ENCODE results near the gene RPL13A.

RPL13A gene

DNA sequence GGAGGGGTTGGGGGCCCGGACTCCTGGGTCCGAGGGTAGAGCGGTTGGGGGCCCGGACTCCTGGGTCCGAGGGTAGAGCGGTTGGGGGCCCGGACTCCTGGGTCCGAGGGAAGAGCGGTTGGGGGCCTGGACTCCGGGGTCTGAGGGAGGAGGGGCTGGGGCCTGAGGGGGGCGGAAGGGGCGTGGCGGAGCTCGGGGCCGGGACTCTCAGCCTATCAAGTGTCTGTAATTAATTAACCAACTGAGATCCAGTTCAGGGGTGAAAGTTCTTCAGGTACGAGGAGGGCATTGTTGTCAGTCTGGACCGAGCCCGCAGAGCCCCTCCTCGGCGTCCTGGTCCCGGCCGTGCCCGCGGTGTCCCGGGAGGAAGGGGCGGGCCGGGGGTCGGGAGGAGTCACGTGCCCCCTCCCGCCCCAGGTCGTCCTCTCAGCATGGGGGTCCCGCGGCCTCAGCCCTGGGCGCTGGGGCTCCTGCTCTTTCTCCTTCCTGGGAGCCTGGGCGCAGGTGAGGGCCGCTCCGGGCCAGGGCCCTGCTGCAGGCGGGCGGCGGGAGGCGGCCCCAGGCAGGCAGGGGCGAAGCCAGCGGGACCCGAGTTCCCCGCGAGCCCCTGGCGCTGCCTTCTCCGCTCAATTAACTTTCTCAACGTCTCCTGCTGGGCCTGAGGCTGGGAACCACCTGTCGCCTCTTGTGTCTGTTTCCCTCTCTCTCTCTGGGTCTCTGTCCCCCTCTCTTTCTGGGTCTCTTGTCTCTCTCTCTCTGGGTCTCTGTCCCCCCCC is 25.8 kb downstream of the RPL13A start:
- no peak for DNase-seq

- DNase-seq: no peak
These were observed 26.3 kb downstream of the RPL13A start for GRCh38 chr19:49513746-49514118.

DNA sequence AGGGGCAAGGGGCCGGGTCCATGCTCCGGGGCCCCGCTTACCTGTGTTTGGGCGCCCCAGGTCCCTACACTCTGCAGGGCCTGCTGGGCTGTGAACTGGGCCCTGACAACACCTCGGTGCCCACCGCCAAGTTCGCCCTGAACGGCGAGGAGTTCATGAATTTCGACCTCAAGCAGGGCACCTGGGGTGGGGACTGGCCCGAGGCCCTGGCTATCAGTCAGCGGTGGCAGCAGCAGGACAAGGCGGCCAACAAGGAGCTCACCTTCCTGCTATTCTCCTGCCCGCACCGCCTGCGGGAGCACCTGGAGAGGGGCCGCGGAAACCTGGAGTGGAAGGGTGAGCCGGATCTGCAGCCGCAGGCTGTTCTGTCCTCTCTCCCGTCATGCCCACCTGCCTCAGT is 26.7 kb downstream of the RPL13A start:
- DNase-seq: no peak

DNA sequence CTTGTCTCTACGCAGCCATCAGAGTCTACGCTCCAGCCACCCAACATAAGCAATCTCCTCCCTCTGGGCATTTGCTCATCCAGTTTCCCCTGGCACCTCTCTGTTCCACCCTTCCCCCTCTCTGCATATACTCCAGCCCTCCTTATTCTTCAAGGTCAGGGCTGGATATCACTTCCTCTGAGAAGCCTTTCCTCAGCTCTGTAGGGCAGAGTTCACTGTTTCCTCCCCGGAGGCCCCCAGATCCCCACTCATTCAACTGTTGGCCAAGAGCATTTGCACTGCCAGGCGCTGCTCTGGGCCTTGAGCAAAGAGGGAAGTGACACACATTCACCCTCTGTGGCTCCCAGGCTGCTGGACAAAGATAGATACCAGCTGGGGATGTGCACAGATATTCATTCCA is 28.4 kb downstream of the RPL13A start:
- DNase-seq: no peak

DNA sequence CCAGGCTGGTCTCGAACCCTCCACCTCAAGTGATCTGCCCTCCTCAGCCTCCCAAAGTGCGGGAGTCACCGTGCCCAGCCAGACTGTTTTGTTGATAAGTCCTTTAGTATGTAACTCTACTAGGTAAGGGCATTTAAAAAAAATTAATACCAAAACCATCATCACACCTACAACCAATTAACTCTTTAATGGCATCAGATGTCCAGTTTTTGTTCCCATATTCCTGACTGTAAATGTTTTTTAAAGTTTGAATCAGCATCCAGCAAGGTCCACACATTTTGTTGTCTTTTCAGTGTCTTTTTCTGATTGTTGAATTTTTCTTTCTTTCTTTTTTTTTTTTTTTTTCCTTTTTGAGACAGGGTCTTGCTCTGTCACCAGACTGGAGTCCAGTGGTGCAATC is 30.6 kb downstream of the RPL13A start:
- DNase-seq: no peak

GRCh38 chr19:49520705-49521319 is 33.4 kb downstream of the RPL13A start:
- no peak for DNase-seq

DNA sequence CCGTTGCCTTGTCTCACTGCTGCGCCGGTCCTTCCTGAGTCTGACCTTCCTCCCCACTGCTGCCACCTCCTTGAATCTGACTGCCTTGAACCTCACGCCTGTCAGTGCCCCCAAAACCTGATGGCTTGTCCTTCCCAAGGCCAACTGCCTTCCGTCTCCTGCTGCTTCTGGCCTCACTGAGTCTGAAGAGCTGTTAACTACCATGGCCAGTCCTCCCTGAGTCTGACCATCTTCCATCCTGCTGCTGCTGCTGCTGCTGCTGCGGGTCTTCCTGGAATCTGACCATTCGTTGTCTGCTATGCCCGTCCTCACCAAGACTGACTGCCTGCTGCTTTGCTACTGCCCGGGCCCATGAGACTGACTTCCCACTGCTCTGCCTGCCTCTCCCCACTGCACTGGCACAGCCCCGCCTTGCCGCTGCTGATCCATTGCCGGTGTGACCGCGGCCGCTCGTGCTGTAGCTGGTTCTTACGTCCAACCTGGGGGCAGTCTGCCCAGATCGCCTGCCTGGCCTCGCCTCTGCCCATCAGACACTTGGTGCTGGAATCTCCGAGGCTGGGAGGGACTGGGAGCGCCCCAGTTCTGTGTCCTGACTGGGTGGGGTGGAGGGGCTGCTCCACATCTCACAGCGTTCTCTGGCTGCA is 37.5 kb downstream of the RPL13A start:
- no peak for DNase-seq

- no peak for DNase-seq
These were observed 40.9 kb downstream of the RPL13A start for GRCh38 chr19:49528211-49528771.

GRCh38 chr19:49530708-49531107 is 43.3 kb downstream of the RPL13A start:
- no peak for DNase-seq

GRCh38 chr19:49533551-49534488 is 46.4 kb downstream of the RPL13A start:
- DNase-seq: peak; percentile 81

DNA sequence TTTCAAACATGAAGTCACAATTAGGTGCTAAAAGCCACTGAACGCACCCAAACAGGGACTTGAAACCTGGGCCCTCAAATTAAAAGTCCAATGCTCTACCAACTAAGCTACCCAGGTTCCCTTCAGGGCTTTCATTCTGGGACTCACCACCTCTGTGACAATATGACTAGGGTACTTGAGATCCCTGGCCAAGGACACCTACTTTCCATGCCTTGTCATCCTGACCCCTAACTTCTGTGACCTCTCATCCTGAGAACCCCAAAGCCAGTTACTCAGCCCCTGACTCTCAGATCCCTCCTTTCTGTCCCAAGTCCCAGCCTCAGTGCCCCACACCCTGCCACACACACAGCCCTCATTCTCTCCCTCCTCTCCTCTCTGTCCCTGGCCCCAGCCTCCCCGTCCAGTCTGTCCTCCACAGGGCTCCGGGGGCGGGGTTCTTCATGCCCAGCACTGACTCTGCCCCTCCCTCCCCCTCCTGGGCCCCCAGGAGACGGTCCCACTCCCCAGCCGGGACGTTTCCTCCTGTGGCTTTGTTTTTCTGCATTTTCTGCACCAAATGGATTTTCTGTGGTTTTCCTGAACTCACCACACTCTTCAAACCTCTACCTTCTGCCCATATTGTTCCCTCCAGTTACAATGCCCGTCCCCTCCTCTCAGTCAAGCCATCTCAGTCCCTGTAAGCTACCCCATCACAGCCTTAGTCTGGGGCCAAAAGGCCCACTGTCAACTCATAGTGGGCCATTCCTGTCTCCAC is 47.4 kb downstream of the RPL13A start:
- DNase-seq: no peak

DNA sequence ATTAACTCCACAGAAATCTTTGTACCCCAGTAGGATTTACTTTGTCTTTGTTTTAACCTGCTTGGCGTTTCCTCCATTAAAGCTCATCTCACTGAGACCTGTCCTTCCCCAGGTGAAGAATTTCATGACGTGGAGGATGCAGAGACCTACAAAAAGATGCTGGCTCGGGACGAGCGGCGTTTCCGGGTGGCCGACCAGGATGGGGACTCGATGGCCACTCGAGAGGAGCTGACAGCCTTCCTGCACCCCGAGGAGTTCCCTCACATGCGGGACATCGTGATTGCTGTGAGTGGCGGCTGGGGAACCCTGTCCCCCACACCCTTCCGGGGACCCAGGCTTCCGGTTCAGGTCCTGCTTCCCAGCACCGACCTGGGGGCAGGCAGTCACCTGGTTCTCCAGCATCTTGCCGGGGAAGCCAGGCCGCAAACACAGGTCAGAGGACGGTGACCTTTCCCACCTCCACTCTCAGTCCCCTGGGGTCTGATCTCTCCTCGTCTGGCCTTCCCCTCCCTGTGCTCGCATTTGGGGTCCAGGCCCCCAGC is 49.6 kb downstream of the RPL13A start:
- DNase-seq: no peak

- DNase-seq: no peak
These were observed 51.2 kb downstream of the RPL13A start for GRCh38 chr19:49538643-49539042.

- DNase-seq: no peak
These were observed 52.0 kb downstream of the RPL13A start for GRCh38 chr19:49539192-49539952.

Data from activated CD4-positive, alpha-beta T cell treated with anti-CD3 and anti-CD28 coated beads, Interleukin-2, Interleukin-6, amounts not matched to agents 100 ng/mL and 50 ng/mL, durations not matched to agents 16 hours and 8 hours (primary cell).